ENCODE measurements around the gene CDC42SE2. TPM values are rescaled to one million over a fixed set of nuclear protein-coding genes. Genes with fewer than 3 reads are reported as not detected.

CDC42SE2 gene
- total RNA-seq, 1 donor from 2014 or later, result 41.2 TPM

DNA sequence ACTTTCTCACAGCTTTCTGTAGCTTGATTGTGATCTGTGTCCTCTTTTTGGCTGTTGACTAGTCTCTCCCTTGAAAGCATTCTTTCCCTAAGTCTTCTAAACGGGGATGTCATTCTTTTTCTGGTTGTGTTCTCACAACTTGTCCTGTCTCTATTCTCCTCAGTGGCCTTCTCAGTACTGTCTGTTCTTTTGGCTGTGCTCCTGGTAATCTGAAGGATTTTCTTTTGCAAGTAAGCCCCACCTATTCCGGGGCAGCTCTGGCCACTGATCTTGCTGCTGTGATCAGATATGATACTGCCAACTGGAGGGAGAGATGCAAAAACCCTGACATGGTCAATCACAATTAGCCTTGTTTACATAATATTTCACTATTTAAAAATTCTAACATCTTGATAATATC, 172.2 kb downstream of the CDC42SE2 start:
- no peaks in the 10 kb centered on the region for H3K36me3 ChIP-seq (ENCODE audit: control insufficient read depth, insufficient read depth, low read length)
- TF ChIP-seq CTCF (IDR thresholded peaks at IDR 0.05; ENCODE audit: insufficient read depth, low read length, poor library complexity, severe bottlenecking), result no peak
- DNase-seq (ENCODE audit: low read depth), result no peak
- H3K27me3 ChIP-seq (ENCODE audit: control insufficient read depth, insufficient read depth, low read length), result no peaks in the 10 kb centered on the region
- no peak overlapping the region for H3K4me3 ChIP-seq (ENCODE audit: low read depth, low read length)

DNA sequence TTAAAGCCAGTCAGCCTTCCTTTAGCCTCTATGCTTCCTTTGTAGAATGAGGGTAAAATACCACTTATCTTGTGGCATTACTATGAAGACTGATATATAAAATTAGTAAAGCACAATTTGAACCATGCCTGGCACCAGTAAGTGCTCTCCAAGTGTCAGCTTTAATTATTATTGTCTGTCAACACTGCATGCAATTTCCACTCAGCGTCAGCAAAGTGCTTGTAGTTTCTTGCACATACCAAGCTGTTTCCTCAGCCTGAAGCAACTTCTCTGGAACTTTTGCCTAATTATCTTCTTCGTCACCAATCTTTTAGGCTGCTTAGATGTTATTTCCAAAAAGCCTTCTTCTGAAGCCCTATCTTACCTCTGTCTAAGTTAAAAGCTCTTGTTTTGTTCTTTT, 177.3 kb downstream of the CDC42SE2 start:
- no peaks in the 10 kb centered on the region for H3K36me3 ChIP-seq (ENCODE audit: control insufficient read depth, insufficient read depth, low read length)
- no peak overlapping the region for H3K4me3 ChIP-seq (ENCODE audit: low read depth, low read length)
- no peak for DNase-seq (ENCODE audit: low read depth)
- H3K27me3 ChIP-seq (ENCODE audit: control insufficient read depth, insufficient read depth, low read length), result no peaks in the 10 kb centered on the region
- no peak for TF ChIP-seq CTCF (IDR thresholded peaks at IDR 0.05; ENCODE audit: insufficient read depth, low read length, poor library complexity, severe bottlenecking)

Other genes starting within 250 kb of the CDC42SE2 start
- 369 and 370 TPM in 2 replicates for gene HINT1, start 98.8 kb upstream of the CDC42SE2 start, total RNA-seq
- 3.8 and 24.1 TPM in 2 replicates for gene LYRM7, start 93.1 kb upstream of the CDC42SE2 start, total RNA-seq

All from kidney epithelial cell (primary cell).